K562 (cell line): ENCODE results near the gene DPP9. TPM values are rescaled to one million over a fixed set of nuclear protein-coding genes. Genes with fewer than 3 reads are reported as not detected.

ENCODE experiments used
- ARID2 ChIP-seq: fragments of 450-650 bp; IDR thresholded peaks from 2 replicates; pipeline ENCODE4 v1.6.1; 2017; ENCODE audit warnings: antibody characterized with exemption, mild to moderate bottlenecking
- BDP1 ChIP-seq: IDR thresholded peaks from 3 replicates; pipeline ENCODE4 v1.6.1; 2011; ENCODE audit not compliant: insufficient read length, insufficient read depth
- BRD4 ChIP-seq: fragments of 200-600 bp; sonication (generic); IDR thresholded peaks from 2 replicates; pipeline ENCODE4 v1.6.1; 2017; ENCODE audit warnings: inconsistent platforms
- CREBBP ChIP-seq: IDR thresholded peaks from one replicate; pipeline ENCODE4 v1.6.1; 2012; ENCODE audit warnings: low read depth, mild to moderate bottlenecking, control low read depth, inconsistent platforms, low read length
- DPF2 ChIP-seq: fragments of 450-650 bp; IDR thresholded peaks from 2 replicates; pipeline ENCODE4 v1.6.1; 2016
- POLR3G ChIP-seq: IDR thresholded peaks from 2 replicates; pipeline ENCODE4 v1.6.1; 2011; ENCODE audit not compliant: insufficient read length, insufficient replicate concordance; ENCODE audit errors: extremely low read depth
- RFX5 ChIP-seq: IDR thresholded peaks from 2 replicates; pipeline ENCODE4 v1.6.1; 2011; ENCODE audit warnings: low read depth, mild to moderate bottlenecking, improper control_type of control experiment, low read length
- SIN3A ChIP-seq, 2 experiments: fragments of 150-350 bp in 1 of 2; IDR thresholded peaks; 2 replicates each; pipeline ENCODE4 v1.6.1; 2011 to 2016; ENCODE audit warnings: borderline replicate concordance in 2 of 2, low read depth in 2 of 2, low read length in 2 of 2, mild to moderate bottlenecking in 2 of 2, moderate library complexity in 2 of 2; ENCODE audit not compliant: control insufficient read depth in 1 of 2
- SLC30A9 ChIP-seq: fragments of 250-450 bp; sonication (Bioruptor Pico); IDR thresholded peaks from 2 replicates; pipeline ENCODE4 v1.8.0; 2022; ENCODE audit warnings: mild to moderate bottlenecking, moderate library complexity
- TFAM ChIP-seq: fragments of 250-450 bp; sonication (Bioruptor Pico); conservative IDR thresholded peaks from 2 replicates; pipeline ENCODE4 v1.5.0; 2021; ENCODE audit warnings: mild to moderate bottlenecking, moderate library complexity
- XRCC4 ChIP-seq: IDR thresholded peaks from one replicate; pipeline ENCODE4 v1.6.1; 2011; ENCODE audit not compliant: insufficient read depth, insufficient read length; ENCODE audit errors: extremely low read depth
- ZNF282 ChIP-seq: sonication (generic); formaldehyde crosslinking; IDR thresholded peaks from 2 replicates; pipeline ENCODE4 v1.8.1; 2023; ENCODE audit warnings: missing genetic modification reagents
- ZNF395 ChIP-seq: fragments of 200-800 bp; sonication (Bioruptor generic); IDR thresholded peaks from 2 replicates; pipeline ENCODE4 v1.6.1; 2017; ENCODE audit warnings: missing genetic modification characterization, missing compliant biosample characterization
- ZNF507 ChIP-seq: conservative IDR thresholded peaks from 2 replicates; pipeline ENCODE4 v1.6.1; 2017; ENCODE audit warnings: missing genetic modification characterization, missing compliant biosample characterization
- ZNF766 ChIP-seq: fragments of 200-800 bp; sonication (Bioruptor generic); conservative IDR thresholded peaks from 2 replicates; pipeline ENCODE4 v1.6.1; 2016; ENCODE audit warnings: missing genetic modification characterization, missing compliant biosample characterization
- polyA plus RNA-seq, 8 experiments: library from polyadenylated mRNA; depleted of rRNA in 4 of 8; stranded (reverse) in 5 of 8; unstranded in 3 of 8; fragments of >200 nt; fragmentation: Nextera tagmentation in 2 of 8; fragmentation: Illumina TruSeq in 1 of 8; extraction: Ambion mirVana in 2 of 8; extraction: Trizol in 1 of 8; gene quantifications; 2 replicates each; pipeline versions ENCODE4 v1.2.1 to v1.2.3, GENCODE V29; 2011 to 2014; ENCODE audit warnings: inconsistent platforms in 1 of 8, missing spikeins in 1 of 8
- total RNA-seq, 7 experiments: library from RNA; depleted of rRNA in 6 of 7; stranded (reverse); fragments of >200 nt in 6 of 7; fragmentation: Illumina TruSeq in 2 of 7; extraction: Trizol in 2 of 7; gene quantifications; 2 replicates each; pipeline versions ENCODE4 v1.2.1 to v1.2.3, GENCODE V29; 2011 to 2021; ENCODE audit warnings: low replicate concordance in 1 of 7
- TF ChIP-seq, protein P1 (sequence below): fragments of 200-600 bp; sonication (generic); IDR thresholded peaks from one replicate; pipeline ENCODE4 v1.6.1; 2012; ENCODE audit warnings: mild to moderate bottlenecking, low read depth, low read length, inconsistent platforms

The DPP9 gene
- total and polyA plus RNA-seq, 9 of the 15 experiments (the other 6 are each of a cell fraction or from before 2014, with no cell fraction given) = 0.90 to 66.7 (median 24.5) TPM

DNA sequence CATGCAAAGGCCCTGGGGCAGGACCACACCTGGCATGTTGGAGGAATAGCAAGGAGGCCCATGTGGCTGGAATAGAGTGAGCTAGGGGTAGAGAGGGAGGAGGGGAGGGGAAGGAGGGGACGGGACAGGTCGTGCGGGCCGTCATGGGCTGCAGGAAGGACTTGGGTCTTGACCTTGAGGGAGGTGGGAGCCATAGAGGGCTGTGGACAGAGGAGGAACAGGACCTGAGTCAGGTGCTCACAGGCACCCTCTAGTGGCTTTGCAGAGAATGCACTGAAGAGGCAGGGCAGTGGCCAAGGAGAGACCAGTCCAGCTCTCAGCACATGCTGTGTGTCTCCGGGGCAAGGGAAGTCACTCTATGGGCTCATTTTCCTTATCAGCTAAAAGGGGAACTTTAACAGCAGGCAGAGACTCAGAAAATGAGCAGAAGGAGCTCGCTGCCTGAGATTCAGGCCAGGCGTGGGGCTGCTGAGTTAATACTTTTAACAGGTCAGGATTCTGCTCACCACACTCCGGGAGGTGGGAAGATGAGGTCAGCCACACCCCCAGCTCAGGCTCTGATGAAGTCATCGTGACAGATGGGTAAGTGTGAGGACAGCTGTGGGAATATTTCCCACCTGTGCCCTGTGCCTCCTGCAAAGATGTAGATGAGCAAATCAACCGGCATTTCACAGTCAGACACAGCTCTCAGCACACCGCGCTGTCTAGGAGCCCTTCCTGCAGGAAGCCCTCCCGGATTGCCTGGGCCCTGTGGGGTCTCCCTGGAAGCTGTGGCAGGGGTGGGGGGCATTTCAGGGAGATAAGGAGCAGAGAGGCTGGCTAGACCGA is 90.3 kb downstream of the DPP9 start (continued):
- TF ChIP-seq, protein P1, sequence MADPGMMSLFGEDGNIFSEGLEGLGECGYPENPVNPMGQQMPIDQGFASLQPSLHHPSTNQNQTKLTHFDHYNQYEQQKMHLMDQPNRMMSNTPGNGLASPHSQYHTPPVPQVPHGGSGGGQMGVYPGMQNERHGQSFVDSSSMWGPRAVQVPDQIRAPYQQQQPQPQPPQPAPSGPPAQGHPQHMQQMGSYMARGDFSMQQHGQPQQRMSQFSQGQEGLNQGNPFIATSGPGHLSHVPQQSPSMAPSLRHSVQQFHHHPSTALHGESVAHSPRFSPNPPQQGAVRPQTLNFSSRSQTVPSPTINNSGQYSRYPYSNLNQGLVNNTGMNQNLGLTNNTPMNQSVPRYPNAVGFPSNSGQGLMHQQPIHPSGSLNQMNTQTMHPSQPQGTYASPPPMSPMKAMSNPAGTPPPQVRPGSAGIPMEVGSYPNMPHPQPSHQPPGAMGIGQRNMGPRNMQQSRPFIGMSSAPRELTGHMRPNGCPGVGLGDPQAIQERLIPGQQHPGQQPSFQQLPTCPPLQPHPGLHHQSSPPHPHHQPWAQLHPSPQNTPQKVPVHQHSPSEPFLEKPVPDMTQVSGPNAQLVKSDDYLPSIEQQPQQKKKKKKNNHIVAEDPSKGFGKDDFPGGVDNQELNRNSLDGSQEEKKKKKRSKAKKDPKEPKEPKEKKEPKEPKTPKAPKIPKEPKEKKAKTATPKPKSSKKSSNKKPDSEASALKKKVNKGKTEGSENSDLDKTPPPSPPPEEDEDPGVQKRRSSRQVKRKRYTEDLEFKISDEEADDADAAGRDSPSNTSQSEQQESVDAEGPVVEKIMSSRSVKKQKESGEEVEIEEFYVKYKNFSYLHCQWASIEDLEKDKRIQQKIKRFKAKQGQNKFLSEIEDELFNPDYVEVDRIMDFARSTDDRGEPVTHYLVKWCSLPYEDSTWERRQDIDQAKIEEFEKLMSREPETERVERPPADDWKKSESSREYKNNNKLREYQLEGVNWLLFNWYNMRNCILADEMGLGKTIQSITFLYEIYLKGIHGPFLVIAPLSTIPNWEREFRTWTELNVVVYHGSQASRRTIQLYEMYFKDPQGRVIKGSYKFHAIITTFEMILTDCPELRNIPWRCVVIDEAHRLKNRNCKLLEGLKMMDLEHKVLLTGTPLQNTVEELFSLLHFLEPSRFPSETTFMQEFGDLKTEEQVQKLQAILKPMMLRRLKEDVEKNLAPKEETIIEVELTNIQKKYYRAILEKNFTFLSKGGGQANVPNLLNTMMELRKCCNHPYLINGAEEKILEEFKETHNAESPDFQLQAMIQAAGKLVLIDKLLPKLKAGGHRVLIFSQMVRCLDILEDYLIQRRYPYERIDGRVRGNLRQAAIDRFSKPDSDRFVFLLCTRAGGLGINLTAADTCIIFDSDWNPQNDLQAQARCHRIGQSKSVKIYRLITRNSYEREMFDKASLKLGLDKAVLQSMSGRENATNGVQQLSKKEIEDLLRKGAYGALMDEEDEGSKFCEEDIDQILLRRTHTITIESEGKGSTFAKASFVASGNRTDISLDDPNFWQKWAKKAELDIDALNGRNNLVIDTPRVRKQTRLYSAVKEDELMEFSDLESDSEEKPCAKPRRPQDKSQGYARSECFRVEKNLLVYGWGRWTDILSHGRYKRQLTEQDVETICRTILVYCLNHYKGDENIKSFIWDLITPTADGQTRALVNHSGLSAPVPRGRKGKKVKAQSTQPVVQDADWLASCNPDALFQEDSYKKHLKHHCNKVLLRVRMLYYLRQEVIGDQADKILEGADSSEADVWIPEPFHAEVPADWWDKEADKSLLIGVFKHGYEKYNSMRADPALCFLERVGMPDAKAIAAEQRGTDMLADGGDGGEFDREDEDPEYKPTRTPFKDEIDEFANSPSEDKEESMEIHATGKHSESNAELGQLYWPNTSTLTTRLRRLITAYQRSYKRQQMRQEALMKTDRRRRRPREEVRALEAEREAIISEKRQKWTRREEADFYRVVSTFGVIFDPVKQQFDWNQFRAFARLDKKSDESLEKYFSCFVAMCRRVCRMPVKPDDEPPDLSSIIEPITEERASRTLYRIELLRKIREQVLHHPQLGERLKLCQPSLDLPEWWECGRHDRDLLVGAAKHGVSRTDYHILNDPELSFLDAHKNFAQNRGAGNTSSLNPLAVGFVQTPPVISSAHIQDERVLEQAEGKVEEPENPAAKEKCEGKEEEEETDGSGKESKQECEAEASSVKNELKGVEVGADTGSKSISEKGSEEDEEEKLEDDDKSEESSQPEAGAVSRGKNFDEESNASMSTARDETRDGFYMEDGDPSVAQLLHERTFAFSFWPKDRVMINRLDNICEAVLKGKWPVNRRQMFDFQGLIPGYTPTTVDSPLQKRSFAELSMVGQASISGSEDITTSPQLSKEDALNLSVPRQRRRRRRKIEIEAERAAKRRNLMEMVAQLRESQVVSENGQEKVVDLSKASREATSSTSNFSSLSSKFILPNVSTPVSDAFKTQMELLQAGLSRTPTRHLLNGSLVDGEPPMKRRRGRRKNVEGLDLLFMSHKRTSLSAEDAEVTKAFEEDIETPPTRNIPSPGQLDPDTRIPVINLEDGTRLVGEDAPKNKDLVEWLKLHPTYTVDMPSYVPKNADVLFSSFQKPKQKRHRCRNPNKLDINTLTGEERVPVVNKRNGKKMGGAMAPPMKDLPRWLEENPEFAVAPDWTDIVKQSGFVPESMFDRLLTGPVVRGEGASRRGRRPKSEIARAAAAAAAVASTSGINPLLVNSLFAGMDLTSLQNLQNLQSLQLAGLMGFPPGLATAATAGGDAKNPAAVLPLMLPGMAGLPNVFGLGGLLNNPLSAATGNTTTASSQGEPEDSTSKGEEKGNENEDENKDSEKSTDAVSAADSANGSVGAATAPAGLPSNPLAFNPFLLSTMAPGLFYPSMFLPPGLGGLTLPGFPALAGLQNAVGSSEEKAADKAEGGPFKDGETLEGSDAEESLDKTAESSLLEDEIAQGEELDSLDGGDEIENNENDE = no peak
- no peak for TF ChIP-seq ZNF507 (tag)
- TF ChIP-seq RFX5 = no peak
- TF ChIP-seq SIN3A (IDR thresholded peaks at IDR 0.05; ENCODE audit: borderline replicate concordance in 2 of 2, control insufficient read depth in 1 of 2, low read depth in 2 of 2, low read length in 2 of 2) = no peak
- no peak for TF ChIP-seq POLR3G
- TF ChIP-seq BRD4 = no peak
- no peak for TF ChIP-seq CREBBP
- no peak for TF ChIP-seq SLC30A9 (CRISPR knock-in tag)
- no peak for TF ChIP-seq ZNF282
- no peak for TF ChIP-seq BDP1
- TF ChIP-seq DPF2 = peak; percentile 68
- TF ChIP-seq ARID2 = peak; percentile 29; the same call in 1 of the 2 replicates
- peak; percentile 48; the same call in 1 of the 2 replicates for TF ChIP-seq ZNF766 (CRISPR knock-in tag)
- TF ChIP-seq TFAM (CRISPR knock-in tag) = no peak
- TF ChIP-seq XRCC4 = no peak
- no peak for TF ChIP-seq ZNF395
